IMR-90 (cell line): Measurements from ENCODE around the gene OPN1MW2. TPM values are rescaled to one million over a fixed set of nuclear protein-coding genes. Genes with fewer than 3 reads are reported as not detected.
"Not testable (repeated sequence)": the region's sequence is repeated elsewhere in the genome, so short reads cannot be mapped to it uniquely, and the experiment has no call there.

Source experiments
- ATAC-seq: fragments of 200-7000 bp; cut with Tn5 transposase; 2 replicates; pipeline ENCODE4 v1.9.1; 2020; ENCODE audit warnings: low read depth, mild to moderate bottlenecking, moderate library complexity
- BruUV-seq: library from RNA; stranded (reverse); fragments of 400-500 nt; replicated peaks from 2 replicates; lab custom pipeline; 2021; lab: Mats Ljungman, UMichigan
- CTCF ChIA-PET: fragments of 300-600 bp; formaldehyde crosslinking; extraction: SDS; loops from one replicate; lab custom pipeline; 2021; ENCODE audit warnings: antibody characterized with exemption; lab: Yijun Ruan, JAX
- POLR2A ChIA-PET: fragments of 300-600 bp; sonication (Branson Sonifier 250); formaldehyde crosslinking; loops from one replicate; lab custom pipeline; 2022; ENCODE audit warnings: antibody characterized with exemption; ENCODE audit not compliant: unreplicated experiment; lab: Charles Lee
- DNase-seq: peaks from one replicate; pipeline ENCODE4 v3.0.0; 2013
- H2AFZ ChIP-seq: replicated peaks from 2 replicates; pipeline ENCODE3; 2013; ENCODE audit warnings: low read length, mild to moderate bottlenecking; ENCODE audit not compliant: poor library complexity
- H2AK5ac ChIP-seq: 2 replicates; pipeline ENCODE4 v1.6.1; 2013; ENCODE audit warnings: low read depth, low read length, inconsistent platforms
- H2AK9ac ChIP-seq: replicated peaks from 2 replicates; pipeline ENCODE3; 2013; ENCODE audit warnings: mild to moderate bottlenecking, low read depth, low read length, moderate library complexity; ENCODE audit not compliant: poor library complexity
- H2BK120ac ChIP-seq: 2 replicates; pipeline ENCODE4 v1.6.1; 2013; ENCODE audit warnings: low read depth, low read length, inconsistent platforms
- H2BK15ac ChIP-seq: 3 replicates; pipeline ENCODE4 v1.6.1; 2013; ENCODE audit warnings: low read depth, low read length, inconsistent platforms
- H2BK20ac ChIP-seq: 2 replicates; pipeline ENCODE4 v1.6.1; 2013; ENCODE audit warnings: low read depth, mild to moderate bottlenecking, inconsistent platforms, low read length, moderate library complexity
- H2BK5ac ChIP-seq: 2 replicates; pipeline ENCODE4 v1.6.1; 2013; ENCODE audit warnings: mild to moderate bottlenecking, low read depth, low read length, inconsistent platforms; ENCODE audit not compliant: poor library complexity, severe bottlenecking
- H3K14ac ChIP-seq: replicated peaks from 2 replicates; pipeline ENCODE4 v1.6.1; 2013; ENCODE audit warnings: low read depth, low read length, inconsistent platforms
- H3K18ac ChIP-seq: 2 replicates; pipeline ENCODE4 v1.6.1; 2013; ENCODE audit warnings: low read depth, low read length, control low read depth
- H3K23ac ChIP-seq: 2 replicates; pipeline ENCODE4 v1.6.1; 2013; ENCODE audit warnings: low read depth, low read length, inconsistent platforms
- H3K27ac ChIP-seq: 2 replicates; pipeline ENCODE4 v1.5.1; 2013; ENCODE audit warnings: mild to moderate bottlenecking, control low read depth, low read length; ENCODE audit not compliant: insufficient read depth
- H3K27me3 ChIP-seq: 2 replicates; pipeline ENCODE4 v1.6.1; 2013; ENCODE audit warnings: low read length; ENCODE audit not compliant: control insufficient read depth, insufficient read depth
- H3K36me3 ChIP-seq: 2 replicates; pipeline ENCODE4 v1.6.1; 2013; ENCODE audit warnings: low read length, mixed read lengths; ENCODE audit not compliant: control insufficient read depth, insufficient read depth
- H3K4ac ChIP-seq: 2 replicates; pipeline ENCODE4 v1.6.1; 2013; ENCODE audit warnings: low read depth, low read length, inconsistent platforms
- H3K4me1 ChIP-seq: 2 replicates; pipeline ENCODE4 v1.6.1; 2013; ENCODE audit warnings: low read length, mixed read lengths; ENCODE audit not compliant: control insufficient read depth, insufficient read depth
- H3K4me2 ChIP-seq: 2 replicates; pipeline ENCODE4 v1.6.1; 2013; ENCODE audit warnings: low read depth, mild to moderate bottlenecking, control low read depth, low read length, moderate library complexity
- H3K4me3 ChIP-seq: 2 replicates; pipeline ENCODE4 v1.5.1; 2013; ENCODE audit warnings: low read depth, mild to moderate bottlenecking, control low read depth, low read length, moderate library complexity; ENCODE audit not compliant: insufficient read depth
- H3K56ac ChIP-seq: 2 replicates; pipeline ENCODE4 v1.6.1; 2013; ENCODE audit warnings: low read length, inconsistent platforms; ENCODE audit not compliant: insufficient read depth; ENCODE audit errors: extremely low read depth
- H3K79me1 ChIP-seq, 2 experiments: 2 replicates each; pipeline ENCODE4 v1.6.1; 2013; ENCODE audit warnings: low read length in 2 of 2, inconsistent platforms in 1 of 2, low read depth in 1 of 2
- H3K9ac ChIP-seq: 2 replicates; pipeline ENCODE4 v1.6.1; 2013; ENCODE audit warnings: low read depth, low read length, control low read depth
- H3K9me1 ChIP-seq: 2 replicates; pipeline ENCODE4 v1.6.1; 2013; ENCODE audit warnings: low read length, inconsistent platforms; ENCODE audit not compliant: insufficient read depth
- H3K9me3 ChIP-seq: 2 replicates; pipeline ENCODE4 v1.6.1; 2013; ENCODE audit warnings: low read length; ENCODE audit not compliant: control insufficient read depth, insufficient read depth
- H4K20me1 ChIP-seq: 2 replicates; pipeline ENCODE4 v1.6.1; 2013; ENCODE audit warnings: low read length, inconsistent platforms; ENCODE audit not compliant: insufficient read depth
- H4K5ac ChIP-seq: 2 replicates; pipeline ENCODE4 v1.6.1; 2013; ENCODE audit warnings: mild to moderate bottlenecking, low read depth, low read length, control low read depth
- H4K8ac ChIP-seq, 2 experiments: 2 replicates each; pipeline ENCODE4 v1.6.1; 2013; ENCODE audit warnings: low read depth in 2 of 2, low read length in 2 of 2, control low read depth in 1 of 2, inconsistent platforms in 1 of 2
- H4K91ac ChIP-seq: 2 replicates; pipeline ENCODE4 v1.6.1; 2013; ENCODE audit warnings: low read depth, low read length, inconsistent platforms; ENCODE audit not compliant: insufficient read depth
- WGBS, 2 experiments: methylation state at CpG; one replicate each; pipeline versions ENCODE4 v1.1.5 to v1.1.7; 2013; ENCODE audit warnings: missing lambda C conversion rate in 2 of 2; ENCODE audit not compliant: insufficient read length in 1 of 2; ENCODE audit errors: extremely low coverage in 2 of 2; 5-methylcytosine and 5-hydroxymethylcytosine counted together
- dilution Hi-C: fragments of 300-500 bp; cut with HindIII; formaldehyde crosslinking; loops from one replicate; pipeline ENCODE4 v1.14.3; 2018; ENCODE audit warnings: low sequenced_read_pairs; ENCODE audit not compliant: unreplicated experiment
- in situ Hi-C: fragments of 300-500 bp; cut with MboI; formaldehyde crosslinking; loops from 3 replicates; pipeline ENCODE4 v1.14.3; 2019; ENCODE audit warnings: low sequenced_read_pairs, inconsistent platforms, mixed read lengths
- intact Hi-C: fragments of 100-400 bp; cut with micrococcal nuclease; formaldehyde crosslinking; loops from 2 replicates; pipeline ENCODE4 v1.10.0; 2022
- polyA plus RNA-seq, 3 experiments: library from polyadenylated mRNA; depleted of rRNA; stranded (reverse); fragments of >200 nt; gene quantifications; 2 replicates each; pipeline ENCODE4 v1.2.3, GENCODE V29; 2012; ENCODE audit warnings: low replicate concordance in 1 of 3
- total RNA-seq: library from RNA; depleted of rRNA; stranded (reverse); fragments of >200 nt; gene quantifications from 2 replicates; pipeline ENCODE4 v1.2.3, GENCODE V29; 2012

OPN1MW2 gene
- total and polyA plus RNA-seq, 2 of the 4 experiments (the other 2 are of a cell fraction): not detected

DNA sequence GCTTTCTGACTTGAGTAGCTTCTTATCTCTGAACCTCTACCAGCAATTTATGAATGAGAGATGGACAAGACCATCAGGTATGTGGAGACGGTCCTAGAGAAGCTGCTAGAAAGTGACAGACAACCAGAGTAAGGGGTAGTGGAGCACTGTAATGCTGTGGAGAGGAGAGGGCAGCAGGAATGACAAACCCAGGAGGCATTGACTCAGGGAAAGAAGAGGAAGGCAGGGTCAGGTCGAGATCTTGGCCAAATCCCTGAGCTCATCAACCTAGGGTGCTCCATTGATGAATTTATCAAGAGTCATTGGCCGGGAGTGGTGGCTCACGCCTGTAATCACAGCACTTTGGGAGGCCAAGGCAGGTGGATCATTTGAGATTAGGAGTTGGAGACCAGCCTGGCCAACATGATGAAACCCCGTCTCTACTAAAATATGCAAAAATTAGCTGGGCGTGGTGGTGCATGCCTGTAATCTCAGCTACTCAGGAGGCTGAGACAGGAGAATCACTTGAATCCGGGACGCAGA lies 20.5 kb downstream of the OPN1MW2 start:
- WGBS, 2 experiments: 44% methylated on average over 3 of the region's 8 CpGs; no CpG with 5 or more reads in 1 of the 2 experiments
- not testable (repeated sequence) for H3K4me2 ChIP-seq, H2BK5ac ChIP-seq

DNA sequence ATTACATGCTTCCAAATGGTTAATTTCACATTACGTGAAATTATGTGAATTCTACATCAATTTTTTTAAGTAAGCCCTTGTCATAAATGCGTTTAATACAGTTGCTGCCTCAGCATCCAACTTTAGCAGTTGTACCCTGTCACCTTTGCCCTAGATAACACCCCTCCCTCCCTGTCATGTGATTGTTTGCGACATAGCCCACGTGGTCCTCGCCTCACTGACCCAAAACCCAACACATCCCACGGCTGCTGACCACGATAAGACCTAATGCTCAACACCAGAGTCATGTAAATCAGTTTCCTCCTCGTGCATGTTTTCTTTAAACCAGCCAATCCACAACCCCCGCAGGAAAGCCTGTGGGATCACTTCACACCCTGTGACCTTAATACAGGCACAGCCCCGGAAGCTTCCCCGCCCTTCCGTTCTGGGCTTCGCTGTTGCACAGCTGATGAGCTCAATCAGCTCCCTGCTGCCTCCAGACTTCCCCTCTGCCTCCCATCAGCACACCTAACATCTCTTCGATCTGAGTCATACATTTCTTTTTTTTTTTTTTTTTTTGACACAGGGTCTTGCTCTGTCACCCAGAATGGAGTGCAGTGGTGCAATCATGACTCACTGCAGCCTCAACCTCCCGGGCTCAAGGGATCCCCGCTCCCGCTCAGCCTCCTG lies 28.0 kb downstream of the OPN1MW2 start:
- CTCF ChIA-PET, H2BK120ac ChIP-seq, H3K4me2 ChIP-seq, H4K91ac ChIP-seq, H3K18ac ChIP-seq, H3K36me3 ChIP-seq, H3K56ac ChIP-seq, POLR2A ChIA-PET, H3K14ac ChIP-seq, H4K20me1 ChIP-seq, H3K27me3 ChIP-seq, H3K27ac ChIP-seq, H2AK5ac ChIP-seq, H3K23ac ChIP-seq, H3K4me3 ChIP-seq, H3K9ac ChIP-seq, H4K8ac ChIP-seq, H4K5ac ChIP-seq, H3K9me3 ChIP-seq, H2AFZ ChIP-seq, H3K4me1 ChIP-seq, ATAC-seq, H2BK15ac ChIP-seq, intact Hi-C loops, dilution Hi-C loops, DNase-seq, in situ Hi-C loops, BruUV-seq, H2BK20ac ChIP-seq, H3K4ac ChIP-seq, H2AK9ac ChIP-seq, H3K79me1 ChIP-seq, H3K9me1 ChIP-seq, H2BK5ac ChIP-seq: not testable (repeated sequence)
- WGBS, 2 experiments: no CpG with 5 or more reads among the region's 17 CpGs

More for the DNA sequence above, 20.5 kb downstream of the OPN1MW2 start:
- H2BK120ac ChIP-seq, BruUV-seq, H4K8ac ChIP-seq, H4K5ac ChIP-seq, H3K9ac ChIP-seq, H3K79me1 ChIP-seq, H3K23ac ChIP-seq, ATAC-seq, H2AK5ac ChIP-seq, DNase-seq, H4K91ac ChIP-seq, H3K4me3 ChIP-seq, H3K9me3 ChIP-seq, intact Hi-C loops, H2AFZ ChIP-seq, dilution Hi-C loops, in situ Hi-C loops, H4K20me1 ChIP-seq, H3K9me1 ChIP-seq, H3K27ac ChIP-seq, H3K14ac ChIP-seq, CTCF ChIA-PET, H3K27me3 ChIP-seq, H3K4ac ChIP-seq, H3K36me3 ChIP-seq, H3K4me1 ChIP-seq, H2BK15ac ChIP-seq, H3K18ac ChIP-seq, H2AK9ac ChIP-seq, H2BK20ac ChIP-seq, H3K56ac ChIP-seq: not testable (repeated sequence)
- POLR2A ChIA-PET: interaction anchor here (0.7 kb wide), 1 partner anchor 146 kb away, joined by 8 read pairs; no protein-coding TSS in a partner anchor
